ENCODE measurements around the gene IL20RA.

DNA sequence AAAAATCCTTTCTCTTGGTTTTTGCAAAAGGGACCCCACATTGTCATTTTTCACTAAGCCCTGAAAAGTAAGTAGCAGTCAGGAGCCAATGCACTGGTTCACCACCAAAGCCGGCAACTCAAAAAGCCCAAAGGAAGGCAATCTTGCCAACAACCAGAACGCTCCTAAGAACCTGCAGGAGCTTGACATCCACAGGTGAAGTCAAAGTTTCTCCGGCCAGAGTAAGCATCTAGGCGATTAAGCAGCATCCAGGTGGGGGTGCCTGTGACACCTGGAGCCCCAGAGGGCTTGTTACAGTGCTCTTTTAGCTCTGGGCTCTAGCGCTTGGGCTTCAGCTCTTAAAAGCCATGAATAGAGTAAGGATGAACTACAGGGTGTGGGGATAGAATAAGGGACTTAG lies 86.6 kb downstream of the IL20RA start:
- TF ChIP-seq, protein P1, sequence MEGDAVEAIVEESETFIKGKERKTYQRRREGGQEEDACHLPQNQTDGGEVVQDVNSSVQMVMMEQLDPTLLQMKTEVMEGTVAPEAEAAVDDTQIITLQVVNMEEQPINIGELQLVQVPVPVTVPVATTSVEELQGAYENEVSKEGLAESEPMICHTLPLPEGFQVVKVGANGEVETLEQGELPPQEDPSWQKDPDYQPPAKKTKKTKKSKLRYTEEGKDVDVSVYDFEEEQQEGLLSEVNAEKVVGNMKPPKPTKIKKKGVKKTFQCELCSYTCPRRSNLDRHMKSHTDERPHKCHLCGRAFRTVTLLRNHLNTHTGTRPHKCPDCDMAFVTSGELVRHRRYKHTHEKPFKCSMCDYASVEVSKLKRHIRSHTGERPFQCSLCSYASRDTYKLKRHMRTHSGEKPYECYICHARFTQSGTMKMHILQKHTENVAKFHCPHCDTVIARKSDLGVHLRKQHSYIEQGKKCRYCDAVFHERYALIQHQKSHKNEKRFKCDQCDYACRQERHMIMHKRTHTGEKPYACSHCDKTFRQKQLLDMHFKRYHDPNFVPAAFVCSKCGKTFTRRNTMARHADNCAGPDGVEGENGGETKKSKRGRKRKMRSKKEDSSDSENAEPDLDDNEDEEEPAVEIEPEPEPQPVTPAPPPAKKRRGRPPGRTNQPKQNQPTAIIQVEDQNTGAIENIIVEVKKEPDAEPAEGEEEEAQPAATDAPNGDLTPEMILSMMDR (IDR thresholded peaks at IDR 0.05), result no peak
- TF ChIP-seq EP300 (IDR thresholded peaks at IDR 0.05) (no peak), POLR2A (IDR thresholded peaks at IDR 0.05) (no peak)
